ENCODE measurements around the gene LMO1.

The LMO1 gene

DNA sequence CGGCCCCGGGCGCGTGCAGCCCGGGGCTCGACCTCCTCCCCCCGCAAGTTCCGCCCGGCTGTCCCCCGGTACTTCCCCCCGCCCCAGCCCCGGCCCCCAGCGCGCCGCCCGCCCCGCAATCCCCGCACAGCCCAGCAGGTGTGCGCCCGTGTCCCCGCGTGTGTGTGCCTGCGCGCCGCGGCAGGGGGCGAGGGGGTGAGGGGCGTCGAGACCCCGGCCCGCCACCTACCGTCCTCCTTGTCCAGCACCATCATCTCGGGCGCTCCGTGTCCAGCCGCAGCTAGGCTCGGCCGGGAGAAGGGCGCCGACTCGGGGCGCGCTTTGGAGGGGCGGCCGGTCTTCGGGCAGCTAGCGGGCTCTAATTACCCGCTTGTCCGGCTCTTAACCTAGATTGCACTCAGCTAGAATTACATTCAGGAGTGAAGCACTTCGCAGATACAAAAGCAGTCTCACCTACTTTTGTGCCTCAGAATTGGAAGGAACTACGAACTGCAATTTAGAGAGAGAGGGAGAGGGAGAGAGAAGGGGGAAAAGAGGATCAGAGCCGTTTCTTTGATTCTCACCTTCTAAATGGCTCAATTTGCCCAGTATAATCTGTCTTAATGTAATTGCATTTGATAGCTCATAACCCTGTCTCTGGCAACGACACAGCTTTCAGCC is 439 bp downstream of the LMO1 start:
- DNase-seq (ENCODE audit: low read depth in 2 of 2) = no peak

DNA sequence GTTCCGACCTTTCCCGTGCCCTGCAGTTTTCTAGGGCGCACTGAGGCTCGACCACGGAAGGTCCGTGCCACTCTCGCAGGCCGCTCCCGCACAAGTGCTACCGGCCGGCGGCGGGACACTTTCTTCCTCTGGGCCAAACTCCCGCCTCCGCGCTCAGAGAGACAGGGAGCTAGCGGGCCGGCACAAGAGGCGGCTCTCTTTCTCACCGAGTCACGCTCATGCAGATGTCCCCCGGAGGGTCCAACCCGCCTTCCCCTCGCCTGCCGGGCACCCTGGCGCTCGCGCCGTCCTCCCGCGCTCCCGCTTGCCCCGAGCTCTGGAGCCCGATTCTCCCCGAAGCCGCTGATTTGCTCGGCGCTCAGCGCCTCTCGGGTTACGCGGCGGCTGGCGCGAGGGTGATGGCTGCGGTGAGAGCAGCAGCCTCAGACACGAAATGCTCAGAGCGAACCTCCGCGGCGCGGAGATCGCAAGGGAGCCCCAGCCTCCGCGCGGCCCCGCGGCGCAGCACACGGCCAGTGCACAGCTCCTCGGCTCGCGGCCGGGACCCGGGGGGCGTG is 1.0 kb downstream of the LMO1 start:
- peak in 1 of 2 donors; percentile 18 for DNase-seq (ENCODE audit: low read depth in 2 of 2)

DNA sequence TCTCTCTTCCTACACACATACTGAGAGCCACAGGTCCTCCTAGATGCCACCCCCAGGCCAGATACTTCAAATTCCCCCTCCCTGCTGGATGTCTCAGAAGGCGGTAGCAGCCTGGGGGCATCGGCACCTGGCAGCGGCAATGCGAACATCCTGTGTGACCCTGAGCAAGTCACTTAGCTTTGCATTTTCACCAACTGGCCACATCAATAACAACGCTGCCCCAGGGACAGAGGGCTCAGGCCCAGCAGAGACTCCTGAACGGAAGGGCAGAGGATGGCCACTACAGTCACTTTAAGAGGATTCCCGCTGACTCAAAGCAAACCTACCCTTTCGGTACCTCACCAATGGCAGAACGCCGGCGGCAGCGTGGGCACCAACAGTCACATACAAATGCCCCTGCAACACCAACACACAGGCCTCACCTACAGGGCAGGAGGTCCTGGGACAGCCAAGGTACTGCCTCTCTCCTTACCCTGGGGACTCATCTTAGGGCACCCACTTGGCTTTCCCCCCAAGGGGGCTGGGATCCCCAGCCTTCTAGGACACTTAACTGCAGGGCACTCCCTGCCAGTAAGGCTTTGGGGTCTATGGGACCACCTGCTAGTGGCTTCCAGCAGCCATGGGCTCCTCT is 1.6 kb downstream of the LMO1 start:
- no peak for DNase-seq (ENCODE audit: low read depth in 2 of 2)

DNA sequence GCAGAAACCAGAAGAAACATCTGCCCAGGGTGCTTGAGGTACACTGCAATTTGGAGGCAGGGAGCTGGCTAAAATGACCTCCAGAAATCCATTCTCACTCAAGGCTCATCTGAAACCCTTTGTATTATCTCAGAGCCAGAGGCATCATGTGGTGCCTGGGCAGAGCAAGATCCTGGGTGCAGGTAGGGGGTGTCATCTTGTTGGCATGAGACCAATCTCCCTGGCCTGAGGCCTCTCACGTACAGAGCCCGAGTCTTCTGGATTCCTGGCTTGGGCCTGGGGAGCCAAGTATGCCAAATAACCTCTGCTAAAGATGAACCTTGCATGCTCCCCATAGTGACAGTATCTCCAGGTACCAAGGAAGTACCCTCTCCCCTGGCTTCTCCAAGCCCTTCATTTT is 2.4 kb downstream of the LMO1 start:
- DNase-seq (ENCODE audit: low read depth in 2 of 2) = no peak

DNA sequence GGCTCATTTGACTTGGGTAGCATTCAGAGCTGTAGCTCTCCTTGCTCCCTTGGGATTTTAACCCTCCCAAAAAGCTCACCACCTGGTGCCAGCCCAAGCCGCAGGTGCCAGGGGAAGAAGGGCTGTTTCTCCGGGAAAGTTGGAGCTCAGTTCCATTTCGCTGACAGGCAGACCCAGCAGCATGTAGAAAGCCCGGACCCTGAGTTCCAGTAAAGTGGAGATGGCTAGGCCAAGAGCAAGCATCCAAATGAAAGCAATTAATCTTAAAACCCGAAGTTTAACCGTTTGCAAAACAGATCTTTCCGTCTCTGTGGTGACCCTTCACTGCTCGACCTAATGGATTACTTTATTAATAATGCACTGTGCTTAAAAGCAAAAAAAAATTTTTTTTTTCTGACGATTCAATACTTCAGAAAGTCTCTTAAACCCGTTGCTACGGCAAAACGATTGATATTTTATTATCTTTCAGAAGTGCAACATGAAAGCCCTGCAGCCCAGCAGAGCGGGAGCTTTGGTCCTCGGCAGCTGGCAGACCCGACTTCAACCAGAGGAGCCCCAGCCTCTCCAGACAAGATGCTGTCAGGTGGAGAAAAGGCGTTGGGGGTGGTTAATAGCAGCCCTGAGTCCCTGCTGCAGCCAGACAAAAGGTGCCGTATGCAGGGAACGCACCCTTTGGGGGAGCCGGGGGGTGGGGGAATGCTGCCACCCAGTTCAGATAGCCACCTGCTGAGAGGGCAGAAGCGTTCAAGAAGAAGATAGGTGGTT is 3.3 kb downstream of the LMO1 start:
- DNase-seq (ENCODE audit: low read depth in 2 of 2) = no peak

DNA sequence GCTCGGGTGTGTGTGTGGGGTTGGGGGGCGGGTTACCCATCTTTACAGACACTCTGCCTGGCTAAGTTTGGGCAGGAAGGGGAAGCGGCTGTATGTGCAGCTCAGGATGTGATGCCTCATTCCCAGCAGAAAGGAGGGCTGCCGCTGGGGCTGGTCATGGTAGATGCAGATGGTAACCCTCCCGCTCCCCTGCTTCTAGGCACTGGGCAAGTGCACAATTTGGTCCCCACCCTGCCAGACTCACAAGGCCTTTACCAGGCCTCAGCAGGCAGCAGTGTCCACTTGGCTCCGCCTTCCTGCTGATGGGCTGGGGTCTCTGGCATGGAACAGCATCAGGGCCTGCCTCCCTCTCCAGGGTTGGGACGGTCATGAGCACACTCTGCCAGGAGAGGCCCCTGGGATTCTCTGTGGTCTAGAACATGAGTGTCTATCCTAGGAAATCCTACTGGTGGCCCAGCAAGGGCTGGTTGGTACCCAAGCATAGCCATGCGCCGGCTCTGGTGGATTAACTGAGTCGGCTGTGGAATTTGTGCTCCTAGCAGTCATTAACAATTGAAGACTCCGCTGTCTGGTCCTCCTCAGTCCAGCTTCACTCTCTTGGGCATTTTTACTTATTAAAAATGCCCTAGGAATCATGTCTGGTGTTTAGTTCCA is 4.2 kb downstream of the LMO1 start:
- no peak for DNase-seq (ENCODE audit: low read depth in 2 of 2)

DNA sequence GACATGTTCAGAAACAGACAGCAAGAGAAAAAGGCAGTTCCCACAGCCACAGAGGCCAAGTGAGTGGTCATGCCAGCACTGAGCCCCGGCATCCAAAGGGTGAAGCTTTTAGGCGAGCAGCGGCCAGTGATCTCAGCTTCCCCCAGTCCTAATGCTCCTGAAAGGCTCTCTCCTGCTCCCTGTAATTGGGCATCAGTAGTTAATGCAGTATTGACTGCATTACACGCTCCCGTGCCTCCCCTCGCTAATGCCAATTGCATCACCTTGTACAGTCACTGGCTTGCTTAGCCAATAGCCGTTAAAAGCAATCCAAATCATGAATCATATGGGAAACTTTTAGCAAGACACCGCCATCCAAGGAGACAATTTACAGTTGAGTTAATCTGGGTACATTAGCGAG is 4.9 kb downstream of the LMO1 start:
- DNase-seq (ENCODE audit: low read depth in 2 of 2) = no peak

DNA sequence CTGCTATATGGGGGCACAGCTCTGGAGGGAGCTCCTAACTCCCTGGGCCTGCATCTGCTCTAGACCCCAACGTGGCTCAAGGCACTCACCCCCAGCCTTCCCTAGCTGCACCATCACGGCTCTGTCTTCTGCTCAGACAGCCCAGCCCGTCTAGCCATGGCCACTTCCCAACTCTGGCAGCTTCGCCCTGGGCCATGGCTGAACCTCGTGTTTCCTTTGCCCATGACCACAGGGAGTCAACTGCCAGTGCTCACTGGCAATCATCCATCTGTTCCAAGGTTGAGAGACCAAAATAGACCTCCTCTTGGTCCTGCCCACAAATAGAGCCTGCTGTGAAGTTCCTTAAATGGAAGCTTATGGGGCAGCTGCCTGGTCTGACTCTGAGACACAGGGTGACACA is 5.4 kb downstream of the LMO1 start:
- no peak for DNase-seq (ENCODE audit: low read depth in 2 of 2)

DNA sequence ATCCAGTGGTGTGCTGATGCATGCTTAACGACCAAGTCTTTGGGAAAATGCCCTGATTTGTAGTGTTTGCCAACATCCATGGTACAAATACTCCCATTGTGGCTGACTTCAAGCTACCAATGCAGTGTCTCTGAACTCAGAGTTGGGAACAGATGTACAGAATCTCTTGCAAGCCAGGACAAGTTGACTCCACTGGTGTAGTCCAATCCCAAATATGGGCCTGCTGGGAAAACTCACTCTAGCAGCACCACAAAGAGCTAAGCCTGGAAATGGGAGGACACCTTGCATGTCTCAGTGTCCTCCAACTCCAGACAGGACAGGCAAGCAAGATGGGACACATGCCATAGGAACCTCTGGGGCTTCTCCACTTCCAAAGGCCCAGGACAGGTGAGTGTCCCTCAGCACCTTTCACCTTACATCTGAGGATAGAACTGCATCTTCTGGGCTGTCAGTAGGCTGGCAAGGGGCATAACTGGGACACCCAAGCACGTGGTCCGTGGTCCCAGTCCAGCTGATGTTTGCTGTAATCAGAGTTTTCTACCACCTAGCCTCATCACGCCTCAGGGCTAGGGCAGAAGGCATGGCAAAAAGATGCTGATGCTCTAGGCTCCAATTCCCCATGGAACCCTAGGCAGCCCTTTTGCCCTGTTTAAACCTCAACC is 6.5 kb downstream of the LMO1 start:
- DNase-seq (ENCODE audit: low read depth in 2 of 2) = no peak

DNA sequence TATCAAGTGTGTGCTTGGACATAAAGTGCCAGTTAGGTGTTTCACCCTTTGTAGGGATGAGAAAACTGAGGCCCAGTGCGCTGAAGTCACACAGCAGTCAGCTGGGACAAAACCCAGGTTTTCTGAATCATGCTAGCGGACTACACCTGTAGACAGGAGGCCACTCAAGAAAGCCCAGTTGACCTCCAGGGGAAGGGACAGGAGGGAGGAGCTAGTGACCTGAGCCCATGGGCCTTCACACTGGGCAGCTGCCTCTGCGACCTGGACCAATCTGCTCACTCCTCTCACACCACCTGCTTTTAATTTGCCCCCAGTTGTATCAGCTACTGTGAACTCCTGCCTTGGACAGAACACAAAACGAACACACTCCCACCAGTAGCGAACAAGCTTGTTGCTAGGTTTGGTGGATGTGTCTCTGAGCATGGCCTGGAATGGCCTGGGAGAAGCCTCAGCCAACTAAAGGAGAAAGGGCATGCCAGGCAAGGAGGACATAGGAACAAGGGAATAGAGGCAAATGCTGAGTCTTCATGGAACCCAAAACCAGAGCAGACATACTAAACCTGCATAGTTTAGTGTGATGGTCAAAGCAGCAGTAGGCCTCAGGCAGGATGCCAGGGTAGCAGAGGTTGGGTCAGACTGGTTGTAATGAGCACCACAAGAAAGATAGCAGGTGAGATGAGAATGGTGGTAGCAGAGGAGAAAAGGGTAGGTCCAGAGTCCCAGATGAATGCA is 7.2 kb downstream of the LMO1 start:
- no peak for DNase-seq (ENCODE audit: low read depth in 2 of 2)

DNA sequence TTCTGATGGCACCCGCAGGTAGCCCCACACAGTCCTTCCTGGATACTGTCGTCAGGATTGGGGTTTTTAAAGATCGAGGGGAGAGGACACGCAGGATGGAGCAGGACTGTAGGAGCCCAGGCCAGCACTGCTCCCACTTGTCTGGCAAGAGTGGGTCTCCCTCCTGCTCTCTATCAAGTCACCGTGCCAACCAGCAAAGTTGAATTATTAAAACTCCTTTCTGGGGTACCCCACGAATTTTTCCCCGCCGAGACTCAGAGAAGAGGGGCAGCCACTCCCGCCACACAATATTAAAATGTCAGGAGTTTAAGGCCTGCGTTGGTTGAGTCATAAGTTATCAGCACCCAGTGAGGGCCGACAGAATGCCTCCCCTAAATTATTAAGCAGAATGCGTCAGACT is 10.1 kb downstream of the LMO1 start:
- no peak for DNase-seq (ENCODE audit: low read depth in 2 of 2)

DNA sequence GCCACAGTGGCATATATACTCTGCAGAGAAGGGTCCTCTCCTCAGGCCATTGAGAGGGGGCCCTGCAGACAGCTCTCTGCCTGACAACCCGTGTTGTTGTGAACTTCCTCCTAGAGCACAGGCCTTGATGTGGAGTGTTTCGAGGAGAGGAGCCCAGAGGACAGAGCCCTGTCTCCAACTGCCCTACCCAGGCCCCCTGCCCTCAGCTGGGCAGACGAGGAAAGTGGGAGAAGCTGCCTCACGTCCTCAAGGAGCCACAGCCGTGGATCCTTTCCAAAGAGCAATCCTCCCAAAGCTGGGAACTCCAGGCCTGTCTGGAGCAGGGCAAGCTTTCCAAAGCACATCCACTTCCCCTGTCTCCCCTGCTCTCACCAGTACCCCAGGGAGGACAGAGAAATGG is 10.7 kb downstream of the LMO1 start:
- DNase-seq (ENCODE audit: low read depth in 2 of 2) = no peak

DNA sequence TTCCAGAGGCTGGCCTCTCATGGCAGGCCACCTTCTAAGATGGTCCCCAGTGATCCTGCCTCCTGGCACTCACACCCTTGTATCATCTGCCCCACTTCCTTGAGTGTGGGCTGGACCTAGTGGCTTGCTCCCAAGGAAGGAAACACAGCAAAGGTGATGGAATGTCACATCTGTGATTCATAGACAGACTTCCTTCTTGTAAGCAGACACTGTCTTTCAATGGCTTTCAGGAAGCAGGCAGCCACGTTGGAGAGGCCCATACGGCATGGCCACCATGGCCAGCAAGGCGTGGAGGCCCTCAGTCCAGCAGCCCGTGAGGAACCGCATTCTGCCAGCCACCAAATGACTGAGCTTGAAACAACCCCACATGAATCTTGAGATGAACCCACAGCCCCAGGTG is 11.3 kb downstream of the LMO1 start:
- DNase-seq (ENCODE audit: low read depth in 2 of 2) = no peak

DNA sequence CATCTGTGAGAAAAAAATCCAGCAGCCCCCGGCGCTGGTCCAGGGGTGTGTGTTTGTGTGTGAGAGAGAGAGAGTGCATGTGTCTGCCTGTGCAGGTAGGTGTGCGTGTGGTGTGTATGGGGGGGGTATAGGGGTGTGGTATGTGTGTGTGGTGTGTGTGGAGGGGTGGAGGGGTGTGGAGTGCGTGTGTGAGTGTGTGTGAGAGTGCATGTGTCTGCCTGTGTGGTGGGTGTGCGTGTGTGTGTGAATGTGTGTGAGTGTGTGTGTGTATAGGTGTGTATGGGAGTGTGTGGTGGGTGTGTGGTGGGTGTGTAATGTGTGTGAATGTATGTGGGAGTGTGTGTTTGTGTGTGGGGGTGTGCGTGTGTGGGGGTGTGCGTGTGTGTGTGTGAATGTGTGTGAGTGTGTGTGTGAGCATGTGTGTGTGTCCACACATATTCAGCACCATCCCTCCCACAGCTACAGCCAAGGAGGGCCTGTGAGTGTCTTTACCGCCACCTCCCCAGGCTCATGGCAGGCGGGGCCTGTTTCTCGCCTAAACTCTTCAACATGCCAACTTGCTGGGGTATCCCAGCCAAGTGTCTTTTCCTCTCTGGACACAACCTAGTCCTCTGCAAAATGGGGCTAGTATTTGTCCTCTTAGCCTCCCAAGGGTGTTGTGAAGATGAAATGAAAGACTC is 11.9 kb downstream of the LMO1 start:
- DNase-seq (ENCODE audit: low read depth in 2 of 2) = no peak

DNA sequence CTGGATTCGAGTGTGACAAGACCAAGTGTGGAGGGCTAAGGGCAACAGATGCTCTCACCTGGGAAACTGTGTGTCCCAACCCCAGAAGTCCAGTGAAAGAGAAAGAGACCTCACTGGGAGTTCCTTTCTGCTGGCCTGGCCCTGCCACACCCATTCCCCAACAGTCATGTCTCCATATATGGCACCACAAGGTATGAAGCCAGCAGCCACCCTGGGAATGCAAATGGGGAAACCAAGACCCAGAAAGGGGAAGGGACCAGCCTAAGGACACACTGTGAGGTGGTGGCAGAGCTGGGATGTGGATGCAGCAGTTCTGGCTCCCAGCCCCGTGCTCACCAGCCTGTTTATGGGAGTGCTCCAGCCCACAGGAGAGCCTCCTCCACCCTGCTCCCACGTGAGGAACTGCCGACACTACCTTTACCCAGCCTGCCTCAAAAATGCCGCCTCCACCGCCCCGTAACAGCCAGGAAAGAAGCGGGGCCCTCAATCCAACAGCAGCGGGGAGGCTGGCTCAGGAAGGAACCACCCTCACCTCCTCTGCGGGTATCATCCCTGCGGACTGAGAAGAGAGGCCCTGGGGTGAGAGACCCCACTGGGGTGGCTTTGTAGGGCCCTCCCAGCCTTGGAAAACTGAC is 12.6 kb downstream of the LMO1 start:
- no peak for DNase-seq (ENCODE audit: low read depth in 2 of 2)

DNA sequence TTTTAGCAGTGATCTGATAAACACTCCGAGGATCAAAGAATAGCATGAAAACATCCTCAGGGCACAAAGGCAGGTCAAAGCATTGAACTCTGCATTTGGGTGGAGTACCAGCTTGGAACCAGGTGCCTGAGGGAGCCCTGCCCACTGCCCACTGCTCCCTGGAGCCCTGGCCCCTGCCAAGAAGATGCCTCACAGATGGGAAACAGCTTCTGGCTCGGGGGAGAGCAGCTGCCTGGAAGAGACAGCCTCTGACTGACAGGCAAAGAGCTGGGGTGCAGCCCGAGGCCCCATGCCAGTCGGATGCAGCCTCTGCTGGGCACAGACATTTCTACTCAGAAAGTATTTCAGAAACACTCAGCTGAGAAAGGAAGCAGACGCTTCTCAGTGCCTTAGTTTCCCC is 13.2 kb downstream of the LMO1 start:
- DNase-seq (ENCODE audit: low read depth in 2 of 2) = no peak

DNA sequence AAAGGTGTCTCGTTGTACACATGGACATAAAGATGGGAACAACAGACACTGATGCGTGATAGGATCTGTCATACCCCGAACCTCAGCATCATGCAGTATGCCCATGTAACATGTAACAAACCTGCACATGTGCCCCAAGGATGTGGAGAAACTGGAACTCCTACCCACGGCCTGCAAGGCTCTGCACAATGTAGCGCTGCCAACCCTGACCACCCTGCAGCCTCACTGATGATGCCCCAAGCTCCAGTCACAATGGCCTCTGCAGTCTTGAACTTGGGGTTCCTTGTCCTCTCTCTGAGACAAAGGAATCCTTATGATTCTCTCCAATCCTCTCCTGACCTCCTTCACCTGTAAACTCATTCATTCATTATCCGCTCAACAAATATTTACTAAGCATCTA is 14.2 kb downstream of the LMO1 start:
- DNase-seq (ENCODE audit: low read depth in 2 of 2) = no peak

DNA sequence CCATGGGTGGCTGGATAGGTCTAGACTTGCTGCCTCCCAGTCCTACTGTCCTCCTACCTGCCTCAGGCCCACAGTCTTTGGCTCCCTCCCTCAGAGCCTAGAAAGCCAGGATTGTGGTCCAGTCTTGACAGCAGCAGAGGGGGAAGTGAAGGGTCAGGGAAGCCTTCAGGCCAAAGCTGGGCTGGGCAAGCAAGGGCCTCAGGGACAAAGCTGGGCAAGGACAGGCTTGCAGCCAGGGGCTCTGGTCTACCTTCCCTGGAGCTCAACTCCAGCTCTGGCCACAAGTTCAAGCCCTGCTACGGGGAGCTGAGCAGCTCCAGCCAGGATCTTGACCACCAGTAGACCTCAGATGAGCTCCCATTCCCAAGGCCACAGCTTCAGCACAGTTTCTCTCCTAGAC is 14.9 kb downstream of the LMO1 start:
- no peak for DNase-seq (ENCODE audit: low read depth in 2 of 2)

DNA sequence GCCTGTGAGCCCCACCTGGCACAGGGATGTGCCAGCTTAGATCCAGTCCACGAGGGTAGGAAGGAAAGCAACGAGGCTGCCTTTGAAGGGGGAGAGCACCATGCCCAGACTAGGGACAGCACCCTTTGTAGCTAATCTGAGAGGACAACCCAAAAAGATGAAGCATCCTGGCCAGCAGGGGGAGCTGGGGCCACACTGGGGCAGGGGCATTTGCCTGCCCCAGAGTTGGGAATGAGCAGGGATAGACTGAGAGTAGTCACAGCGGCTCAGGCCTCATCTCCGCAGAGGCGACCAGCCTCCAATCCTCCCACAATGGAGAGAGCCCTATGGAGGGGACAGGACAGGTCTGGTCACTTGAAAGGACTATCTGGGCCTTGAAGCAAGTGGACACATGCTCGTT is 16.4 kb downstream of the LMO1 start:
- no peak for DNase-seq (ENCODE audit: low read depth in 2 of 2)

DNA sequence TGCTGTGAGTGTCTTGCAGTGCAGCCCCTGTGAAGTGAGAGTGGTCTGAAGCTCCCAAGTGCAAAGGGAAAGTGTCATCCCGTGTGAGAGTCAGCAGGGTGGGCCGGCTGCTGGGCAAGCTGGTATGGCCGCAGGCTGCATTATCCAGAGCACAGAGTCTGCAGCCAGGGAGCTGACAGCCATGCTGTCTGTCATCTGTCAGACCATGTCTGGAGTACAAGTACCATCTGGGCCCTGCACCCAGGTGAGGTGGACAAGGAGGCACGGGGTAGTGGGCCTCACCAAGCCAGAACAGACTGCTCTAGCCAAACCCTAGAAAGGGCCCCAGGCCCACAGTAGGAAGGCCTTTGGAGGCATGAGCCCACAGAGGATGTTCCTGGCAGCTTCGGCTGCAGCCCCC is 20.2 kb downstream of the LMO1 start:
- DNase-seq (ENCODE audit: low read depth in 2 of 2) = no peak

Data from stimulated activated CD8-positive, alpha-beta memory T cell treated with anti-CD3 and anti-CD28 coated beads, Interleukin-2, amount 100 ng/mL, for 48 hours (primary cell).